OCI-LY1 (cell line): ENCODE results near the gene IGSF1.

ENCODE experiments used
- EZH2 ChIP-seq: fragments of 200-600 bp; sonication (generic), shearing (Covaris generic); IDR thresholded peaks from 2 replicates; pipeline ENCODE4 v1.8.0; 2017; ENCODE audit warnings: borderline replicate concordance, mixed run types, mild to moderate bottlenecking, antibody characterized with exemption, low read length, moderate library complexity, mixed read lengths
- TF ChIP-seq, protein P1 (sequence below): fragments of 200-600 bp; sonication (generic), shearing (Covaris generic); IDR thresholded peaks from 2 replicates; pipeline ENCODE4 v1.5.1; 2017; ENCODE audit warnings: mild to moderate bottlenecking, antibody characterized with exemption, low read length, moderate library complexity, mixed read lengths

GRCh38 chrX:131277543-131278136, 11.5 kb downstream of the IGSF1 start:
- TF ChIP-seq, protein P1, sequence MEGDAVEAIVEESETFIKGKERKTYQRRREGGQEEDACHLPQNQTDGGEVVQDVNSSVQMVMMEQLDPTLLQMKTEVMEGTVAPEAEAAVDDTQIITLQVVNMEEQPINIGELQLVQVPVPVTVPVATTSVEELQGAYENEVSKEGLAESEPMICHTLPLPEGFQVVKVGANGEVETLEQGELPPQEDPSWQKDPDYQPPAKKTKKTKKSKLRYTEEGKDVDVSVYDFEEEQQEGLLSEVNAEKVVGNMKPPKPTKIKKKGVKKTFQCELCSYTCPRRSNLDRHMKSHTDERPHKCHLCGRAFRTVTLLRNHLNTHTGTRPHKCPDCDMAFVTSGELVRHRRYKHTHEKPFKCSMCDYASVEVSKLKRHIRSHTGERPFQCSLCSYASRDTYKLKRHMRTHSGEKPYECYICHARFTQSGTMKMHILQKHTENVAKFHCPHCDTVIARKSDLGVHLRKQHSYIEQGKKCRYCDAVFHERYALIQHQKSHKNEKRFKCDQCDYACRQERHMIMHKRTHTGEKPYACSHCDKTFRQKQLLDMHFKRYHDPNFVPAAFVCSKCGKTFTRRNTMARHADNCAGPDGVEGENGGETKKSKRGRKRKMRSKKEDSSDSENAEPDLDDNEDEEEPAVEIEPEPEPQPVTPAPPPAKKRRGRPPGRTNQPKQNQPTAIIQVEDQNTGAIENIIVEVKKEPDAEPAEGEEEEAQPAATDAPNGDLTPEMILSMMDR, result no peak
- no peak for TF ChIP-seq EZH2
